GM19193 (cell line): ENCODE measurements around the gene ZNF80.

Source experiments
- POLR2A ChIP-seq: IDR thresholded peaks from 4 replicates; pipeline ENCODE4 v1.6.1; 2011; ENCODE audit not compliant: insufficient read depth, insufficient read length; ENCODE audit errors: extremely low read depth

The ZNF80 gene

DNA sequence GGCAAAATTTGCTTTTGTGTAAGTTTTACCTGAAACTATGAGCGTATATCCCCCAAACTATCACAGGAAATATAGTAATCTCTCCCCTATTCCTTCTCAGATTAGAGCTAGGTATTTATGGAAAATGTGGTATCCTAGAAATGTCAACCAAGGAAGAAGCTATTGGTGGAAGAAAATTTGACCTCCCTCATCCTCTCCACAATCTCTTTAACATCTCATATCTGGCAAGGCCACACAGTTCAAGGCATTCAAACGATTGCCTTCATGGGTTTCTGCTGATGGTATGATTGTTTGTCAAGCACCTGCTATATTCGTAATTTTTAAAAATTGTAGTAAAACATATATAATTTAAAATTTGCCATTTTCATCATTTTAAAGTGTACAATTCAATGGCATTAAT, 31.0 kb downstream of the ZNF80 start:
- TF ChIP-seq POLR2A: no peak

DNA sequence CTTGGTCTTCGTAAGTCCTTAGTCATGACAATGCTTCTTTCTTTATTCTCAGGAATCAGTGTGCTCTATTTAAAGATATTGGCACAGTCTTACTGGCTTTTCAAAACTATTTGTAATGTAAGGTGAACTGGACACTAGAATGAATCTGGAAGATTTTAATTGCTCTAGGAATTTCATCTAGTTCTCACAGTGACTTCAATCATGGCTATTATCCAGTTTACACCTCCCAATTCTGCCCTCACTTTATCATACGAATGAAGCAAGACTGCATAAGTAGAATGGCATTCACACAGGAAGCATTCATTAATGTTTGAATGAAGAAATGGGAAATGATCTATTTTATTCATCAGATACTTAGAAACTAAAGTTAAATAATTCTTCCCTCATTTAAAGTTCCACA, 31.8 kb downstream of the ZNF80 start:
- no peak for TF ChIP-seq POLR2A

DNA sequence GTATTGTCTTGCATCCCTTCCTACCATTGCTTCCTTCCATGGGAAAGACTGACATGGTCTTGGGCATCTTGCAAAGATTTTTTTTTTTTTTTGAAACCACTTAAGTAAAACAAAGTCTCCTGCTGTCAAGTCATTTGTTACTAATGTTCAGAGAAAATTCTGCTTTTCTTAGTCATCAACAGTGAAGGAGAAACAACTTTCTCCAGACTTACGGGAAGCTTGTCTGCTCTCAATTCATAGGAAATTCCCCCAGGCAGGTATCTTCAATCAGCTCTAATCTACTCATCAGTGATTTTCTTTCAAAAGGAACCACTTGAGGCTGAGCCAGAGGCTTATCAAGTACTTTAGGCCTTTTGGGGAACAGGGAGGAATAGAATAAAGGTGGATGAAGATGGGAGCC, 42.6 kb downstream of the ZNF80 start:
- TF ChIP-seq POLR2A: no peak

DNA sequence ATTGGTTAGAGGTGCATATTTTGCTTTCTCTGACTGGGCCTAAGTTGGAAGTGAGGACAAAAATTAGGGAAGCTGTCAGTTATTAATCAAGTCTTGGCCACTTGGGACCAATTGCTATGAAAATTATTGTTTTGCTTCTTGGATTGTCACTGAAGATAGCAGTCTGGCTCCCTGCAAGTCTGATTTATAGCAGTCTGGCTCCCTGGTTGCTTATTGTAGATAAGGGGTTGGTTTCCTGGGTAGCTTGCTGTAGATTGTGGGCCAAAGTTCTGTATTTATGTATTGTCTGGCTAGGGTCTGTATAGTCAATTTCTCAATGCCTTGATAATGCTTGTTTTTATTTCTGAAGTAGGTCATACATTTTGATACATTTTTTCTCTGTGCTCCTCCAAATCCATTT, 45.2 kb downstream of the ZNF80 start:
- TF ChIP-seq POLR2A: no peak

DNA sequence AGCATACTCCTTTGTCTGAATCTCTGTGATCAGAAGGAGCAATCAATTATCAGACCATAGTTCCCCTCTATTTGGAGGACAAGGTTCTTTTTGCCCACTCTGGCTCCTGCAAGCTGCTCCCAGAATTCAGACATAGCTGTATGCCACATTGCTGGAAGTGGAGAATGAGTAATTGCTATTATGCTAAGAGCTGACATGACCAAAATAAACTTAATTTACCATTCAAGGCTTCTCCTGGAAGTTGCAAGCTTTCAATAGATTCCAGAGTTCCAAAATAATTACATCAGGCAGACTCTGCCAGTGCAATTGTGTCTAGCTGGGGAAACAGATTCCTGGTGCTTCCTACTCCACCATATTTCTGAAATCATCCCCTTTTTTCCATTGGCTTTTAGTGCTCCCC, 50.9 kb downstream of the ZNF80 start:
- TF ChIP-seq POLR2A: no peak
